HCT116 (cell line): ENCODE results near the gene RBMS1. TPM values are rescaled to one million over a fixed set of nuclear protein-coding genes. Genes with fewer than 3 reads are reported as not detected.

Experiments
- ATAC-seq: fragments of 200-7000 bp; cut with Tn5 transposase; 2 replicates; pipeline ENCODE4 v1.9.1; 2020; ENCODE audit warnings: mild to moderate bottlenecking, moderate library complexity
- BruUV-seq: library from RNA; stranded (reverse); fragments of 400-500 nt; replicated peaks from 2 replicates; lab custom pipeline; 2021; lab: Mats Ljungman, UMichigan
- CTCF ChIA-PET: fragments of 300-600 bp; sonication (Branson Sonifier 250); formaldehyde crosslinking; loops from one replicate; lab custom pipeline; 2021; ENCODE audit warnings: antibody characterized with exemption; lab: Charles Lee
- POLR2A ChIA-PET: fragments of 300-600, 350-600 bp; sonication (Branson Sonifier 250); formaldehyde crosslinking; loops from one replicate; lab custom pipeline; 2021; ENCODE audit warnings: antibody characterized with exemption; lab: Charles Lee
- RAD21 ChIA-PET, 2 experiments: fragments of 300-600 bp; sonication (Branson Sonifier 250); formaldehyde crosslinking; loops; one replicate each; lab custom pipeline; 2023; ENCODE audit warnings: low total read pairs in 2 of 2; ENCODE audit not compliant: uncharacterized antibody in 2 of 2, unreplicated experiment in 2 of 2, low non-redundant PET in 1 of 2; lab: Charles Lee
- DNase-seq: peaks from one replicate; pipeline ENCODE4 v3.0.0-alpha.2; 2010; ENCODE audit warnings: low read depth, low spot score
- H2AFZ ChIP-seq: fragments of 200-600 bp; shearing (Covaris generic), sonication (generic); 2 replicates; pipeline ENCODE4 v1.6.1; 2017; ENCODE audit warnings: low read depth, mixed run types, mixed read lengths, antibody characterized with exemption, low read length; ENCODE audit not compliant: poor library complexity, severe bottlenecking
- H3K27ac ChIP-seq: 2 replicates; pipeline ENCODE4 v1.5.1; 2012; ENCODE audit warnings: low read depth, low read length
- H3K27me3 ChIP-seq: fragments of 200-600 bp; sonication (generic); 2 replicates; pipeline ENCODE4 v1.6.1; 2016; ENCODE audit warnings: mixed run types, low read length, mixed read lengths; ENCODE audit not compliant: insufficient read depth
- H3K36me3 ChIP-seq, 2 experiments: fragments of 200-500 bp in 1 of 2; fragments of 200-600 bp in 1 of 2; sonication (Bioruptor generic) in 1 of 2; sonication (generic) in 1 of 2; 2 replicates each; pipeline versions ENCODE4 v1.5.1 to v1.6.1; 2014 to 2016; ENCODE audit warnings: low read length in 2 of 2, inconsistent platforms in 1 of 2, mixed read lengths in 1 of 2, mixed run types in 1 of 2; ENCODE audit not compliant: insufficient read depth in 2 of 2, control insufficient read depth in 1 of 2
- H3K4me1 ChIP-seq, 2 experiments: fragments of 200-600 bp in 1 of 2; sonication (generic) in 1 of 2; 2 replicates each; pipeline versions ENCODE4 v1.5.1 to v1.6.1; 2012 to 2017; ENCODE audit warnings: low read length in 2 of 2, inconsistent platforms in 1 of 2, mild to moderate bottlenecking in 1 of 2, mixed read lengths in 1 of 2, mixed run types in 1 of 2, moderate library complexity in 1 of 2; ENCODE audit not compliant: insufficient read depth in 2 of 2, control insufficient read depth in 1 of 2
- H3K4me2 ChIP-seq: fragments of 200-600 bp; sonication (generic); 2 replicates; pipeline ENCODE4 v1.6.1; 2017; ENCODE audit warnings: mixed run types, low read length, mixed read lengths
- H3K4me3 ChIP-seq, 2 experiments: fragments of 200-600 bp in 1 of 2; sonication (generic) in 1 of 2; replicated peaks in 1 of 2; 2 replicates each; pipeline ENCODE4 v1.5.1; 2011 to 2016; ENCODE audit warnings: low read length in 2 of 2, control low read depth in 1 of 2, low read depth in 1 of 2, mild to moderate bottlenecking in 1 of 2, mixed read lengths in 1 of 2, mixed run types in 1 of 2
- H3K79me2 ChIP-seq: fragments of 200-600 bp; sonication (generic); 2 replicates; pipeline ENCODE4 v1.6.1; 2017; ENCODE audit warnings: mild to moderate bottlenecking, mixed run types, low read length, moderate library complexity, mixed read lengths; ENCODE audit not compliant: insufficient read depth
- H3K9ac ChIP-seq: fragments of 200-600 bp; sonication (generic); 2 replicates; pipeline ENCODE4 v1.6.1; 2016; ENCODE audit warnings: low read length, mixed read lengths
- H3K9me2 ChIP-seq: fragments of 200-600 bp; sonication (generic), shearing (Covaris generic); 2 replicates; pipeline ENCODE4 v1.6.1; 2017; ENCODE audit warnings: mixed run types, mild to moderate bottlenecking, moderate library complexity; ENCODE audit not compliant: insufficient read depth
- H3K9me3 ChIP-seq, 2 experiments: fragments of 200-500 bp in 1 of 2; fragments of 200-600 bp in 1 of 2; sonication (Bioruptor generic) in 1 of 2; sonication (generic) in 1 of 2; 2 replicates each; pipeline ENCODE4 v1.6.1; 2014 to 2017; ENCODE audit warnings: low read length in 2 of 2, mixed read lengths in 2 of 2, inconsistent platforms in 1 of 2, low read depth in 1 of 2, mild to moderate bottlenecking in 1 of 2, mixed run types in 1 of 2, moderate library complexity in 1 of 2; ENCODE audit not compliant: control insufficient read depth in 1 of 2, insufficient read depth in 1 of 2
- H4K20me1 ChIP-seq: fragments of 200-600 bp; sonication (generic), shearing (Covaris generic); 2 replicates; pipeline ENCODE4 v1.6.1; 2017; ENCODE audit warnings: mixed run types, mild to moderate bottlenecking, moderate library complexity; ENCODE audit not compliant: insufficient read depth
- CBX3 ChIP-seq: IDR thresholded peaks from 2 replicates; pipeline ENCODE4 v1.6.1; 2012; ENCODE audit warnings: low read depth
- CEBPB ChIP-seq: IDR thresholded peaks from 2 replicates; pipeline ENCODE4 v1.6.1; 2012; ENCODE audit warnings: low read depth
- EGR1 ChIP-seq: IDR thresholded peaks from 2 replicates; pipeline ENCODE4 v1.6.1; 2012; ENCODE audit warnings: low read depth
- EZH2 ChIP-seq: fragments of 200-600 bp; sonication (generic); IDR thresholded peaks from 2 replicates; pipeline ENCODE4 v1.6.1; 2017; ENCODE audit warnings: antibody characterized with exemption, mixed run types
- JUND ChIP-seq: IDR thresholded peaks from 2 replicates; pipeline ENCODE4 v1.6.1; 2012
- POLR2AphosphoS5 ChIP-seq: IDR thresholded peaks from 2 replicates; pipeline ENCODE4 v1.6.1; 2011; ENCODE audit warnings: mild to moderate bottlenecking, low read depth, low read length, moderate library complexity
- SIN3A ChIP-seq: IDR thresholded peaks from 2 replicates; pipeline ENCODE4 v1.6.1; 2012; ENCODE audit warnings: low read depth
- SRF ChIP-seq: IDR thresholded peaks from 2 replicates; pipeline ENCODE4 v1.6.1; 2012; ENCODE audit warnings: low read depth
- ZNF274 ChIP-seq: fragments of 200-500 bp; sonication (Bioruptor generic); IDR thresholded peaks from 2 replicates; pipeline ENCODE4 v1.6.1; 2014; ENCODE audit warnings: mild to moderate bottlenecking, low read depth, low read length, inconsistent platforms
- intact Hi-C: fragments of 100-400 bp; cut with micrococcal nuclease; formaldehyde crosslinking; loops from 2 replicates; pipeline ENCODE4 v1.10.0; 2022
- total RNA-seq: library from RNA; stranded (reverse); gene quantifications from one replicate; pipeline ENCODE4 v1.2.1, GENCODE V29; 2021; ENCODE audit not compliant: unreplicated experiment
- TF ChIP-seq, protein P1 (sequence below): IDR thresholded peaks from 2 replicates; pipeline ENCODE4 v1.6.1; 2012
- TF ChIP-seq, protein P2 (sequence below): IDR thresholded peaks from 2 replicates; pipeline ENCODE4 v1.6.1; 2012; ENCODE audit warnings: low read depth

The RBMS1 gene
- total RNA-seq, 1 experiment from 2014 or later: 17.6 TPM

DNA sequence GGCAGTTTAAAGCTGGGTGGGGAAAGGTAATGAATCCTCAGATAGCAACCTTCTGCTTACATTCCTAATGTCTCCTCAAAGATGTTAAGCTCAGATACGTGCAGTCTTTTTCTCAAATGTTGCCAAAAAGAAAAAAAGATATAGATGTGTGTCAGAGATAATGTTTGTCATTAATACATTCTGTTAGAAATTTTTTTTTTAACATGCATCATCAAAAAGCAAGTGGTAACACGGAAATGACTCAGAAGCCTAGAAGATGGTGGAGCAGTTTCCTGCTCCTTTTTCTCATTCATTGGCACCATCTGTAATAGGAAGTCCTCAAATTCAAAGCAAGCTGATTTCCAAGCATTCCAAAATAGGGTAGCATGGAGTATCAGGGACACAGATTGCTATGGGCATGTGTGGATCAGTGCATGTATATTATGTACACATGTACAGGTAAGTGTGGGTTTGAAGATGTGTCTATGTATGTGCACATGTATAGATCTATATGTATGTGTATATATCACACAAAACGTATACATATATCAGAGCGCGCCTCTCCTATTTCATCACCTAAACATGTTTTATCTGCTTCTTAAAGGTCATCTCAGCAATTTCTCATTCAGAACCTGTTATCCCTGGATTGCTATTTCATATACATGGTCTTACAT, 213.7 kb downstream of the RBMS1 start:
- RAD21 ChIA-PET: no interaction called here
- peaks cover 0 to 3% of the 10 kb centered on the region in 2 experiments; a peak in 1 of 4 replicates for H3K36me3 ChIP-seq
- CTCF ChIA-PET: interaction anchor here (1.6 kb wide), 1 partner anchor 45 kb away, joined by 5 read pairs; no protein-coding TSS in a partner anchor
- no peak overlapping the region for H2AFZ ChIP-seq
- no peak overlapping the region for H3K9ac ChIP-seq
- POLR2A ChIA-PET: no interaction called here
- no peaks in the 10 kb centered on the region for H3K9me2 ChIP-seq
- H3K4me2 ChIP-seq: no peak overlapping the region
- no peak overlapping the region for H3K4me3 ChIP-seq
- intact Hi-C loops: no loop called here
- peaks cover 0 to 3% of the 10 kb centered on the region in 2 experiments; a peak in 1 of 4 replicates for H3K4me1 ChIP-seq
- no peaks in the 10 kb centered on the region for H3K27me3 ChIP-seq
- no peaks in the 10 kb centered on the region for H3K9me3 ChIP-seq
- no peak overlapping the region for H3K27ac ChIP-seq
- no TSS peak for BruUV-seq
- DNase-seq (no peak), ATAC-seq (no peak)
- no peaks in the 10 kb centered on the region for H3K79me2 ChIP-seq
- TF ChIP-seq EZH2 (no peak), POLR2AphosphoS5 (no peak), SRF (no peak), JUND (no peak), ZNF274 (no peak), EGR1 (no peak), CEBPB (no peak), SIN3A (no peak), CBX3 (no peak)
- TF ChIP-seq, protein P1, sequence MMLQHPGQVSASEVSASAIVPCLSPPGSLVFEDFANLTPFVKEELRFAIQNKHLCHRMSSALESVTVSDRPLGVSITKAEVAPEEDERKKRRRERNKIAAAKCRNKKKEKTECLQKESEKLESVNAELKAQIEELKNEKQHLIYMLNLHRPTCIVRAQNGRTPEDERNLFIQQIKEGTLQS: no peak
- TF ChIP-seq, protein P2, sequence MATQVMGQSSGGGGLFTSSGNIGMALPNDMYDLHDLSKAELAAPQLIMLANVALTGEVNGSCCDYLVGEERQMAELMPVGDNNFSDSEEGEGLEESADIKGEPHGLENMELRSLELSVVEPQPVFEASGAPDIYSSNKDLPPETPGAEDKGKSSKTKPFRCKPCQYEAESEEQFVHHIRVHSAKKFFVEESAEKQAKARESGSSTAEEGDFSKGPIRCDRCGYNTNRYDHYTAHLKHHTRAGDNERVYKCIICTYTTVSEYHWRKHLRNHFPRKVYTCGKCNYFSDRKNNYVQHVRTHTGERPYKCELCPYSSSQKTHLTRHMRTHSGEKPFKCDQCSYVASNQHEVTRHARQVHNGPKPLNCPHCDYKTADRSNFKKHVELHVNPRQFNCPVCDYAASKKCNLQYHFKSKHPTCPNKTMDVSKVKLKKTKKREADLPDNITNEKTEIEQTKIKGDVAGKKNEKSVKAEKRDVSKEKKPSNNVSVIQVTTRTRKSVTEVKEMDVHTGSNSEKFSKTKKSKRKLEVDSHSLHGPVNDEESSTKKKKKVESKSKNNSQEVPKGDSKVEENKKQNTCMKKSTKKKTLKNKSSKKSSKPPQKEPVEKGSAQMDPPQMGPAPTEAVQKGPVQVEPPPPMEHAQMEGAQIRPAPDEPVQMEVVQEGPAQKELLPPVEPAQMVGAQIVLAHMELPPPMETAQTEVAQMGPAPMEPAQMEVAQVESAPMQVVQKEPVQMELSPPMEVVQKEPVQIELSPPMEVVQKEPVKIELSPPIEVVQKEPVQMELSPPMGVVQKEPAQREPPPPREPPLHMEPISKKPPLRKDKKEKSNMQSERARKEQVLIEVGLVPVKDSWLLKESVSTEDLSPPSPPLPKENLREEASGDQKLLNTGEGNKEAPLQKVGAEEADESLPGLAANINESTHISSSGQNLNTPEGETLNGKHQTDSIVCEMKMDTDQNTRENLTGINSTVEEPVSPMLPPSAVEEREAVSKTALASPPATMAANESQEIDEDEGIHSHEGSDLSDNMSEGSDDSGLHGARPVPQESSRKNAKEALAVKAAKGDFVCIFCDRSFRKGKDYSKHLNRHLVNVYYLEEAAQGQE: no peak
- no peaks in the 10 kb centered on the region for H4K20me1 ChIP-seq
